ENCODE measurements around the gene SHROOM2.

The SHROOM2 gene

GRCh38 chrX:9867753-9868152 is 81.5 kb downstream of the SHROOM2 start:
- Histone ChIP-seq H3K9ac (ENCODE audit: low read length) (no peak overlapping the region), H3K79me2 (ENCODE audit: low read length) (no peaks in the 10 kb centered on the region), H3K4me3 (ENCODE audit: low read length) (no peak overlapping the region), H3K27me3 (replicated peaks; ENCODE audit: insufficient read depth, low read length) (no peaks in the 10 kb centered on the region), H2AFZ (ENCODE audit: low read length) (no peak overlapping the region), H3K36me3 (replicated peaks; ENCODE audit: insufficient read depth, low read length) (no peaks in the 10 kb centered on the region), H3K9me3 (replicated peaks; ENCODE audit: insufficient read depth, low read length) (no peaks in the 10 kb centered on the region), H3K4me1 (ENCODE audit: low read length) (no peaks in the 10 kb centered on the region), H4K20me1 (ENCODE audit: insufficient read depth, low read length) (no peaks in the 10 kb centered on the region), H3K9me2 (replicated peaks; ENCODE audit: insufficient read depth, low read length) (no peaks in the 10 kb centered on the region), H3K4me2 (ENCODE audit: low read depth, low read length) (no peak overlapping the region), H3F3A (ENCODE audit: insufficient read depth, low read length) (no peaks in the 10 kb centered on the region), H3K27ac (ENCODE audit: low read length) (no peak overlapping the region)
- TF ChIP-seq CTCF (IDR thresholded peaks at IDR 0.05; ENCODE audit: low read length) (no peak), EZH2phosphoT487 (IDR thresholded peaks at IDR 0.05; ENCODE audit: low read length) (no peak), EZH2 (optimal IDR thresholded peaks at IDR 0.05; ENCODE audit: low read depth, low read length) (no peak)
- no peak for DNase-seq

- Histone ChIP-seq H3K27me3 (replicated peaks; ENCODE audit: insufficient read depth, low read length) (no peaks in the 10 kb centered on the region), H3K4me1 (ENCODE audit: low read length) (no peaks in the 10 kb centered on the region), H4K20me1 (ENCODE audit: insufficient read depth, low read length) (no peaks in the 10 kb centered on the region), H3K36me3 (replicated peaks; ENCODE audit: insufficient read depth, low read length) (no peaks in the 10 kb centered on the region), H3F3A (ENCODE audit: insufficient read depth, low read length) (no peaks in the 10 kb centered on the region), H3K4me2 (ENCODE audit: low read depth, low read length) (no peak overlapping the region), H3K9ac (ENCODE audit: low read length) (no peak overlapping the region), H3K27ac (ENCODE audit: low read length) (no peak overlapping the region), H3K9me2 (replicated peaks; ENCODE audit: insufficient read depth, low read length) (no peaks in the 10 kb centered on the region), H3K79me2 (ENCODE audit: low read length) (no peaks in the 10 kb centered on the region), H3K4me3 (ENCODE audit: low read length) (no peak overlapping the region), H3K9me3 (replicated peaks; ENCODE audit: insufficient read depth, low read length) (no peaks in the 10 kb centered on the region), H2AFZ (ENCODE audit: low read length) (no peak overlapping the region)
- no peak for TF ChIP-seq EZH2 (optimal IDR thresholded peaks at IDR 0.05; ENCODE audit: low read depth, low read length)
- TF ChIP-seq CTCF (IDR thresholded peaks at IDR 0.05; ENCODE audit: low read length): no peak
- no peak for DNase-seq
Observed at GRCh38 chrX:9871701-9872268, 85.6 kb downstream of the SHROOM2 start.

- H3K9ac ChIP-seq (ENCODE audit: low read length): no peak overlapping the region
- H3K9me2 ChIP-seq (replicated peaks; ENCODE audit: insufficient read depth, low read length): no peaks in the 10 kb centered on the region
- no peak overlapping the region for H3K27ac ChIP-seq (ENCODE audit: low read length)
- no peaks in the 10 kb centered on the region for H3K27me3 ChIP-seq (replicated peaks; ENCODE audit: insufficient read depth, low read length)
- no peak for TF ChIP-seq EZH2phosphoT487 (IDR thresholded peaks at IDR 0.05; ENCODE audit: low read length)
- no peak overlapping the region for H2AFZ ChIP-seq (ENCODE audit: low read length)
- H3K36me3 ChIP-seq (replicated peaks; ENCODE audit: insufficient read depth, low read length): no peaks in the 10 kb centered on the region
- no peaks in the 10 kb centered on the region for H3F3A ChIP-seq (ENCODE audit: insufficient read depth, low read length)
- no peaks in the 10 kb centered on the region for H3K9me3 ChIP-seq (replicated peaks; ENCODE audit: insufficient read depth, low read length)
- no peak for DNase-seq
- no peak overlapping the region for H3K4me3 ChIP-seq (ENCODE audit: low read length)
- no peaks in the 10 kb centered on the region for H3K79me2 ChIP-seq (ENCODE audit: low read length)
- no peak overlapping the region for H3K4me2 ChIP-seq (ENCODE audit: low read depth, low read length)
- H3K4me1 ChIP-seq (ENCODE audit: low read length): no peaks in the 10 kb centered on the region
- H4K20me1 ChIP-seq (ENCODE audit: insufficient read depth, low read length): no peaks in the 10 kb centered on the region
Observed at GRCh38 chrX:9873360-9873759, 87.1 kb downstream of the SHROOM2 start.

- peak; percentile 56 for DNase-seq
- H3K27ac ChIP-seq (ENCODE audit: low read length): no peak overlapping the region
Observed at GRCh38 chrX:9873952-9874351, 87.7 kb downstream of the SHROOM2 start.

More at GRCh38 chrX:9873952-9874351, 87.7 kb downstream of the SHROOM2 start:
- Histone ChIP-seq H2AFZ (ENCODE audit: low read length) (no peak overlapping the region), H3K4me3 (ENCODE audit: low read length) (no peak overlapping the region), H3K9ac (ENCODE audit: low read length) (no peak overlapping the region), H3K4me1 (ENCODE audit: low read length) (no peaks in the 10 kb centered on the region), H3K27me3 (replicated peaks; ENCODE audit: insufficient read depth, low read length) (no peaks in the 10 kb centered on the region), H4K20me1 (ENCODE audit: insufficient read depth, low read length) (no peaks in the 10 kb centered on the region), H3K9me3 (replicated peaks; ENCODE audit: insufficient read depth, low read length) (no peaks in the 10 kb centered on the region), H3K9me2 (replicated peaks; ENCODE audit: insufficient read depth, low read length) (no peaks in the 10 kb centered on the region), H3K79me2 (ENCODE audit: low read length) (no peaks in the 10 kb centered on the region), H3K4me2 (ENCODE audit: low read depth, low read length) (peak overlapping the region; percentile 32; the same call in 1 of the 2 replicates), H3K36me3 (replicated peaks; ENCODE audit: insufficient read depth, low read length) (no peaks in the 10 kb centered on the region), H3F3A (ENCODE audit: insufficient read depth, low read length) (no peaks in the 10 kb centered on the region)
- TF ChIP-seq EZH2 (optimal IDR thresholded peaks at IDR 0.05; ENCODE audit: low read depth, low read length) (no peak), CTCF (IDR thresholded peaks at IDR 0.05; ENCODE audit: low read length) (peak; percentile 66)
